MM.1S (cell line): Measurements from ENCODE around the gene DCUN1D4.

Source experiments
- DNase-seq: peaks from one replicate; pipeline ENCODE4 v3.0.0-alpha.2; 2015
- H2AFZ ChIP-seq: fragments of 300-600 bp; sonication (generic); 2 replicates; pipeline ENCODE4 v1.6.0; 2016; ENCODE audit warnings: antibody characterized with exemption, low read length
- H3F3A ChIP-seq: fragments of 300-600 bp; sonication (generic); 2 replicates; pipeline ENCODE4 v1.6.1; 2016; ENCODE audit warnings: mild to moderate bottlenecking, antibody characterized with exemption, low read length, moderate library complexity, mixed read lengths; ENCODE audit not compliant: insufficient read depth
- H3K27ac ChIP-seq: fragments of 300-600 bp; sonication (generic); 2 replicates; pipeline ENCODE4 v1.5.1; 2016; ENCODE audit warnings: mild to moderate bottlenecking, low read length
- H3K27me3 ChIP-seq: fragments of 300-600 bp; sonication (generic); replicated peaks from 2 replicates; pipeline ENCODE4 v1.6.0; 2016; ENCODE audit warnings: low read length; ENCODE audit not compliant: insufficient read depth
- H3K36me3 ChIP-seq: fragments of 300-600 bp; sonication (generic); replicated peaks from 2 replicates; pipeline ENCODE4 v1.6.1; 2016; ENCODE audit warnings: mild to moderate bottlenecking, low read length, mixed read lengths; ENCODE audit not compliant: insufficient read depth
- H3K4me1 ChIP-seq: fragments of 300-600 bp; sonication (generic); 2 replicates; pipeline ENCODE4 v1.6.1; 2016; ENCODE audit warnings: low read length, mixed read lengths
- H3K4me2 ChIP-seq: fragments of 300-600 bp; sonication (generic); 2 replicates; pipeline ENCODE4 v1.6.0; 2016; ENCODE audit warnings: low read depth, low read length
- H3K4me3 ChIP-seq: fragments of 300-600 bp; sonication (generic); 2 replicates; pipeline ENCODE4 v1.5.1; 2016; ENCODE audit warnings: low read length, mixed read lengths
- H3K79me2 ChIP-seq: fragments of 300-600 bp; sonication (generic); 2 replicates; pipeline ENCODE4 v1.6.1; 2016; ENCODE audit warnings: mixed run types, low read length, mixed read lengths
- H3K9ac ChIP-seq: fragments of 300-600 bp; sonication (generic); 2 replicates; pipeline ENCODE4 v1.6.1; 2016; ENCODE audit warnings: low read length, mixed read lengths
- H3K9me2 ChIP-seq: fragments of 300-600 bp; sonication (generic); replicated peaks from 2 replicates; pipeline ENCODE4 v1.6.1; 2016; ENCODE audit warnings: mild to moderate bottlenecking, low read length, mixed read lengths; ENCODE audit not compliant: insufficient read depth
- H3K9me3 ChIP-seq: fragments of 300-600 bp; sonication (generic); replicated peaks from 2 replicates; pipeline ENCODE4 v1.6.1; 2016; ENCODE audit warnings: mild to moderate bottlenecking, low read length, mixed read lengths; ENCODE audit not compliant: insufficient read depth
- H4K20me1 ChIP-seq: fragments of 300-600 bp; sonication (generic); 2 replicates; pipeline ENCODE4 v1.6.1; 2016; ENCODE audit warnings: mild to moderate bottlenecking, low read length, moderate library complexity, mixed read lengths; ENCODE audit not compliant: insufficient read depth
- CTCF ChIP-seq: fragments of 300-600 bp; sonication (generic); IDR thresholded peaks from 2 replicates; pipeline ENCODE4 v1.5.1; 2016; ENCODE audit warnings: antibody characterized with exemption, low read length, mixed read lengths
- EZH2 ChIP-seq: fragments of 300-600 bp; sonication (generic); optimal IDR thresholded peaks from 2 replicates; pipeline ENCODE3; 2017; ENCODE audit warnings: low read depth, mild to moderate bottlenecking, antibody characterized with exemption, low read length, mixed read lengths
- EZH2phosphoT487 ChIP-seq: fragments of 300-600 bp; sonication (generic); IDR thresholded peaks from 2 replicates; pipeline ENCODE4 v1.6.1; 2018; ENCODE audit warnings: antibody characterized with exemption, low read length

DCUN1D4 gene

GRCh38 chr4:51878431-51878830 is 35.5 kb downstream of the DCUN1D4 start:
- Histone ChIP-seq H3K36me3 (peaks cover 5% of the 10 kb centered on the region; the same call in 1 of the 2 replicates), H3K27ac (no peak overlapping the region)

GRCh38 chr4:51880016-51880915 is 37.3 kb downstream of the DCUN1D4 start:
- TF ChIP-seq EZH2, result no peak
- TF ChIP-seq EZH2phosphoT487, result no peak
- TF ChIP-seq CTCF, result no peak
- Histone ChIP-seq H3F3A (no peaks in the 10 kb centered on the region), H3K79me2 (no peaks in the 10 kb centered on the region), H3K9ac (no peak overlapping the region), H3K27ac (no peak overlapping the region), H3K4me1 (no peaks in the 10 kb centered on the region), H3K27me3 (no peaks in the 10 kb centered on the region), H3K4me3 (no peak overlapping the region), H3K4me2 (no peak overlapping the region), H4K20me1 (no peaks in the 10 kb centered on the region), H3K36me3 (peaks cover 5% of the 10 kb centered on the region; the same call in 1 of the 2 replicates), H3K9me2 (no peaks in the 10 kb centered on the region), H2AFZ (no peak overlapping the region), H3K9me3 (no peaks in the 10 kb centered on the region)
- no peak for DNase-seq

More at GRCh38 chr4:51878431-51878830, 35.5 kb downstream of the DCUN1D4 start:
- Histone ChIP-seq H3K4me2 (no peak overlapping the region), H3K9me3 (no peaks in the 10 kb centered on the region), H3K4me1 (no peaks in the 10 kb centered on the region), H2AFZ (no peak overlapping the region), H4K20me1 (no peaks in the 10 kb centered on the region), H3K4me3 (no peak overlapping the region), H3F3A (no peaks in the 10 kb centered on the region), H3K9me2 (no peaks in the 10 kb centered on the region), H3K27me3 (no peaks in the 10 kb centered on the region), H3K9ac (no peak overlapping the region), H3K79me2 (no peaks in the 10 kb centered on the region)
- no peak for DNase-seq
- no peak for TF ChIP-seq CTCF
- no peak for TF ChIP-seq EZH2
- no peak for TF ChIP-seq EZH2phosphoT487

GRCh38 chr4:51884055-51884454 is 41.1 kb downstream of the DCUN1D4 start:
- H3K9me2 ChIP-seq, result no peaks in the 10 kb centered on the region
- no peaks in the 10 kb centered on the region for H4K20me1 ChIP-seq
- H3K4me1 ChIP-seq, result peaks cover under 1% of the 10 kb centered on the region; the same call in 1 of the 2 replicates
- H3K79me2 ChIP-seq, result no peaks in the 10 kb centered on the region
- H2AFZ ChIP-seq, result no peak overlapping the region
- H3K4me2 ChIP-seq, result no peak overlapping the region
- DNase-seq, result no peak
- H3K27ac ChIP-seq, result no peak overlapping the region
- no peaks in the 10 kb centered on the region for H3K27me3 ChIP-seq
- H3K9ac ChIP-seq, result no peak overlapping the region
- H3F3A ChIP-seq, result no peaks in the 10 kb centered on the region
- H3K36me3 ChIP-seq, result no peaks in the 10 kb centered on the region
- no peaks in the 10 kb centered on the region for H3K9me3 ChIP-seq
- no peak overlapping the region for H3K4me3 ChIP-seq
- no peak for TF ChIP-seq EZH2
- TF ChIP-seq CTCF, result no peak
- no peak for TF ChIP-seq EZH2phosphoT487
